Neural crest cell (in vitro differentiated cells): ENCODE results near the gene PROKR1. TPM values are rescaled to one million over a fixed set of nuclear protein-coding genes. Genes with fewer than 3 reads are reported as not detected.

Experiments used
- DNase-seq: peaks from one replicate; pipeline ENCODE4 v3.0.0; 2021; ENCODE audit warnings: low read depth, mixed read lengths, low spot score
- H3K27ac Mint-ChIP-seq: one replicate; pipeline ENCODE4 v1.8.0; 2021; ENCODE audit warnings: mild to moderate bottlenecking, mixed read lengths; ENCODE audit not compliant: unreplicated experiment
- H3K27me3 Mint-ChIP-seq: 2 replicates; pipeline ENCODE4 v1.8.0; 2021; ENCODE audit warnings: low read depth, mild to moderate bottlenecking, mixed read lengths
- H3K36me3 Mint-ChIP-seq: 2 replicates; pipeline ENCODE4 v1.8.0; 2021; ENCODE audit warnings: low read depth, mild to moderate bottlenecking, mixed read lengths
- H3K4me1 Mint-ChIP-seq: 2 replicates; pipeline ENCODE4 v1.8.0; 2021; ENCODE audit warnings: mixed read lengths
- H3K4me3 Mint-ChIP-seq: one replicate; pipeline ENCODE4 v1.8.0; 2021; ENCODE audit warnings: mild to moderate bottlenecking, mixed read lengths
- H3K9me3 Mint-ChIP-seq: 2 replicates; pipeline ENCODE4 v1.8.0; 2021; ENCODE audit warnings: mixed read lengths
- CTCF ChIP-seq: fragments of 200-600 bp; sonication (generic); conservative IDR thresholded peaks from 2 replicates; pipeline ENCODE4 v1.5.0; 2021; ENCODE audit warnings: antibody characterized with exemption, mild to moderate bottlenecking
- total RNA-seq: library from RNA; stranded (reverse); gene quantifications from 2 replicates; pipeline ENCODE4 v1.2.1, GENCODE V29; 2021

Gene PROKR1
- total RNA-seq, 1 donor from 2014 or later: 0.16 TPM

GRCh38 chr2:68663371-68664156 lies 20.2 kb downstream of the PROKR1 start:
- no peak for DNase-seq
- H3K4me1 Mint-ChIP-seq: no peaks in the 10 kb centered on the region
- H3K27me3 Mint-ChIP-seq: no peaks in the 10 kb centered on the region
- no peak for TF ChIP-seq CTCF
- no peak overlapping the region for H3K4me3 Mint-ChIP-seq
- no peaks in the 10 kb centered on the region for H3K36me3 Mint-ChIP-seq
- H3K27ac Mint-ChIP-seq: no peak overlapping the region
- H3K9me3 Mint-ChIP-seq: peaks cover 11% of the 10 kb centered on the region

DNA sequence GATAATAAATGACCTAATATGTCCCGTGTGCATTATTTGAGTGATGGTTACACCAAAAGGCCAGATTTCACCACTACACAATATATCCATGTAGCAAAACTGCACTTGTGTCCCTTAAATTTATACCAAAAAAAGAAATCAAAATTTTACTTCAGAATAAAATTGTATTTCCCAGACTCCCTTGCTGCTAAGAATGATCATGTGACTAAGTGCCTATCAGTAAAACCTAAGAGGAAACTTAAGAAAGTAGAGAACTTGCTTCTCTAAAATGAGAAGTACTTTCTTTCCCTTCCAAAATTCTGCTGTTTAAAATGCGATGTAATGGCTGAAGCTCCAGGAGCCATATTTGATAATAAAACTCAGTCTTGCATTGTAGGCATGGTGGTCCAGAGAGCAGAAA lies 24.0 kb downstream of the PROKR1 start:
- no peak overlapping the region for H3K4me3 Mint-ChIP-seq
- H3K4me1 Mint-ChIP-seq: no peaks in the 10 kb centered on the region
- no peak overlapping the region for H3K27ac Mint-ChIP-seq
- no peaks in the 10 kb centered on the region for H3K36me3 Mint-ChIP-seq
- H3K27me3 Mint-ChIP-seq: no peaks in the 10 kb centered on the region
- no peak for DNase-seq
- no peak for TF ChIP-seq CTCF
- peaks cover 16% of the 10 kb centered on the region for H3K9me3 Mint-ChIP-seq

- no peak for TF ChIP-seq CTCF
These were observed 26.3 kb downstream of the PROKR1 start for GRCh38 chr2:68669651-68670050.

DNA sequence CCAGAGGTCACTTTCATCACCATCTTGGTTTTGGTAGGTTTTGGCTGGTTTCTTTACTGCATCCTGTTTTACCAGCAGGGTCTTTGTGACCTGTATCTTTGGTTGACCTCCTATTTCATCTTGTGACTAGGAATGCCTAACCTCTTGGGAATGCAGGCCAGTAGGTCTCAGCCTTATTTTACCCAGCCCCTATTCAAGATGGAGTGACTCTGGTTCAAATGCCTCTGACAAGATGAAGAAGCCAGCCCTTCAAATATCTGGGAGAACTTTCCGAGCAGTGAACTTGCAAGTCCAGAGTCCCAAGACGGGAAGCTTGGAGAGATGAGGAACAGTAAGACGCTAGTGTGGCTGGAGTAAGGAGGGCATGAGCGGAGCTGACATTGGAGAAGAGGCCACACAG lies 28.6 kb downstream of the PROKR1 start:
- H3K27ac Mint-ChIP-seq: no peak overlapping the region
- no peaks in the 10 kb centered on the region for H3K36me3 Mint-ChIP-seq
- TF ChIP-seq CTCF: no peak
- no peaks in the 10 kb centered on the region for H3K27me3 Mint-ChIP-seq
- no peak for DNase-seq
- no peak overlapping the region for H3K4me3 Mint-ChIP-seq
- H3K9me3 Mint-ChIP-seq: peaks cover 18% of the 10 kb centered on the region
- H3K4me1 Mint-ChIP-seq: no peaks in the 10 kb centered on the region

More at GRCh38 chr2:68669651-68670050, 26.3 kb downstream of the PROKR1 start:
- Mint-ChIP-seq H3K4me1 (no peaks in the 10 kb centered on the region), H3K4me3 (no peak overlapping the region), H3K36me3 (no peaks in the 10 kb centered on the region), H3K9me3 (peaks cover 21% of the 10 kb centered on the region), H3K27ac (no peak overlapping the region), H3K27me3 (no peaks in the 10 kb centered on the region)
- no peak for DNase-seq

DNA sequence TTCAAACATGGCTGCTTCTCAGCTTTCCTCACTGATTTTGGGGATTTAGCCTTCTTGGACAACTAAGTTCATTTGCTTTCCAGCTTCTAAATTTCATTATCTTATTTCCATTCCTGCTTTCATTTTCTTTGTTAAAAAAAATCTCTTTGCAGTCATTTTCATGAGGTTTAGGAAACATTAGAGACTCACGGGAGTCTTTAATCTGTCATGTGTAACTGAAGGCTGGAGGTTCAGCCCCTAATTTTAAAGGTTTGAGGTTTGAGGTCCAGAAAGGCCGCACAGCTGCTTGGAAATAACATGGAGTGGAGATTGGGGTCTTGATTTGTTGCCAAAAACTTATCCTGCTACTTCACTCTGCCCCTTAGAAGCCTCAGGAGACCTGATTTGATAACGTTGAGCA lies 30.3 kb downstream of the PROKR1 start:
- DNase-seq: no peak
- H3K9me3 Mint-ChIP-seq: peaks cover 10% of the 10 kb centered on the region
- H3K4me1 Mint-ChIP-seq: no peaks in the 10 kb centered on the region
- no peak for TF ChIP-seq CTCF
- H3K4me3 Mint-ChIP-seq: no peak overlapping the region
- H3K27ac Mint-ChIP-seq: no peak overlapping the region
- no peaks in the 10 kb centered on the region for H3K27me3 Mint-ChIP-seq
- peaks cover under 1% of the 10 kb centered on the region for H3K36me3 Mint-ChIP-seq
